T-helper 17 cell (primary cell): ENCODE results near the gene NUB1. TPM values are rescaled to one million over a fixed set of nuclear protein-coding genes. Genes with fewer than 3 reads are reported as not detected.

Experiments used
- ATAC-seq: fragments of 150-1000 bp; cut with Tn5 transposase; 2 replicates; pipeline ENCODE4 v1.10.0; 2021; ENCODE audit warnings: mild to moderate bottlenecking, moderate library complexity
- DNase-seq, 3 donors: peaks; one replicate each; pipeline versions ENCODE4 v3.0.0 to v3.0.0-alpha.2; 2020 to 2021
- H3K9me3 ChIP-seq: one replicate; pipeline ENCODE4 v1.7.0; 2013; ENCODE audit warnings: low read length, mild to moderate bottlenecking; ENCODE audit not compliant: control insufficient read depth, poor library complexity, severe bottlenecking
- H3K27ac Mint-ChIP-seq: one replicate; pipeline ENCODE4 v1.8.0; 2022; ENCODE audit warnings: mild to moderate bottlenecking, moderate library complexity, mixed read lengths
- H3K27me3 Mint-ChIP-seq: one replicate; pipeline ENCODE4 v1.8.0; 2022; ENCODE audit warnings: mixed read lengths
- H3K36me3 Mint-ChIP-seq: one replicate; pipeline ENCODE4 v1.8.0; 2022; ENCODE audit warnings: low read depth, mixed read lengths
- H3K4me1 Mint-ChIP-seq: one replicate; pipeline ENCODE4 v1.8.0; 2022; ENCODE audit warnings: mild to moderate bottlenecking, mixed read lengths
- H3K4me3 Mint-ChIP-seq: one replicate; pipeline ENCODE4 v1.8.0; 2022; ENCODE audit warnings: mild to moderate bottlenecking, moderate library complexity, mixed read lengths
- total RNA-seq, 4 donors: library from RNA in 2 of 4; stranded (reverse) in 2 of 4; gene quantifications; one replicate each; pipeline ENCODE4 v1.2.3 and lab custom pipeline; 2022 to 2026

The NUB1 gene
- total RNA-seq, 2 donors from 2014 or later: 71.9 to 87.2 TPM

GRCh38 chr7:151366166-151366879 lies 24.7 kb downstream of the NUB1 start:
- ATAC-seq (no peak), DNase-seq (no peak)
- Mint-ChIP-seq H3K4me3 (no peak overlapping the region), H3K36me3 (peaks cover 11% of the 10 kb centered on the region), H3K27me3 (no peaks in the 10 kb centered on the region), H3K27ac (peak overlapping the region; percentile 62), H3K4me1 (peaks cover 16% of the 10 kb centered on the region)
- H3K9me3 ChIP-seq: no peaks in the 10 kb centered on the region

- ATAC-seq (no peak), DNase-seq (no peak)
- Mint-ChIP-seq H3K27ac (no peak overlapping the region), H3K36me3 (peaks cover 11% of the 10 kb centered on the region), H3K4me1 (peaks cover 16% of the 10 kb centered on the region), H3K27me3 (no peaks in the 10 kb centered on the region), H3K4me3 (no peak overlapping the region)
- no peaks in the 10 kb centered on the region for H3K9me3 ChIP-seq
Measured at GRCh38 chr7:151366880-151367222, 25.2 kb downstream of the NUB1 start.

GRCh38 chr7:151367284-151367683 lies 25.7 kb downstream of the NUB1 start:
- no peak overlapping the region for H3K4me3 Mint-ChIP-seq
- H3K4me1 Mint-ChIP-seq: peaks cover 17% of the 10 kb centered on the region
- no peak for ATAC-seq
- peaks cover 11% of the 10 kb centered on the region for H3K36me3 Mint-ChIP-seq
- H3K9me3 ChIP-seq: no peaks in the 10 kb centered on the region
- no peaks in the 10 kb centered on the region for H3K27me3 Mint-ChIP-seq
- H3K27ac Mint-ChIP-seq: peak overlapping the region; percentile 69
- DNase-seq: no peak

GRCh38 chr7:151368136-151368571 lies 26.5 kb downstream of the NUB1 start:
- ATAC-seq (peak; percentile 99), DNase-seq (peak; percentile 57 to 72 (median 59))
- Mint-ChIP-seq H3K4me1 (peaks cover 18% of the 10 kb centered on the region), H3K27me3 (no peaks in the 10 kb centered on the region), H3K4me3 (peak overlapping the region; percentile 50), H3K27ac (peak overlapping the region; percentile 69), H3K36me3 (peaks cover 7% of the 10 kb centered on the region)
- H3K9me3 ChIP-seq: no peaks in the 10 kb centered on the region

- ATAC-seq: no peak
- H3K36me3 Mint-ChIP-seq: peaks cover 2% of the 10 kb centered on the region
Measured at GRCh38 chr7:151371266-151371665, 29.7 kb downstream of the NUB1 start.

GRCh38 chr7:151372612-151373265 lies 31.1 kb downstream of the NUB1 start:
- Mint-ChIP-seq H3K27me3 (no peaks in the 10 kb centered on the region), H3K4me3 (no peak overlapping the region), H3K4me1 (peaks cover 18% of the 10 kb centered on the region), H3K27ac (peak overlapping the region; percentile 34), H3K36me3 (peaks cover 5% of the 10 kb centered on the region)
- no peaks in the 10 kb centered on the region for H3K9me3 ChIP-seq
- ATAC-seq: no peak
- no peak for DNase-seq

More at GRCh38 chr7:151371266-151371665, 29.7 kb downstream of the NUB1 start:
- peaks cover 18% of the 10 kb centered on the region for H3K4me1 Mint-ChIP-seq
- H3K9me3 ChIP-seq: no peaks in the 10 kb centered on the region
- H3K4me3 Mint-ChIP-seq: no peak overlapping the region
- no peaks in the 10 kb centered on the region for H3K27me3 Mint-ChIP-seq
- DNase-seq: no peak
- peak overlapping the region; percentile 59 for H3K27ac Mint-ChIP-seq

GRCh38 chr7:151373599-151373998 lies 32.0 kb downstream of the NUB1 start:
- peak overlapping the region; percentile 34 for H3K27ac Mint-ChIP-seq
- no peak for ATAC-seq
- H3K27me3 Mint-ChIP-seq: no peaks in the 10 kb centered on the region
- peaks cover 15% of the 10 kb centered on the region for H3K4me1 Mint-ChIP-seq
- peaks cover 5% of the 10 kb centered on the region for H3K36me3 Mint-ChIP-seq
- no peaks in the 10 kb centered on the region for H3K9me3 ChIP-seq
- no peak for DNase-seq
- no peak overlapping the region for H3K4me3 Mint-ChIP-seq

GRCh38 chr7:151374139-151374538 lies 32.5 kb downstream of the NUB1 start:
- Mint-ChIP-seq H3K27me3 (no peaks in the 10 kb centered on the region), H3K4me1 (peaks cover 19% of the 10 kb centered on the region), H3K27ac (peak overlapping the region; percentile 32), H3K4me3 (no peak overlapping the region), H3K36me3 (peaks cover 5% of the 10 kb centered on the region)
- no peaks in the 10 kb centered on the region for H3K9me3 ChIP-seq
- no peak for ATAC-seq
- DNase-seq: no peak

GRCh38 chr7:151374726-151375125 lies 33.1 kb downstream of the NUB1 start:
- Mint-ChIP-seq H3K27ac (peak overlapping the region; percentile 32), H3K4me1 (peaks cover 23% of the 10 kb centered on the region), H3K27me3 (no peaks in the 10 kb centered on the region), H3K4me3 (no peak overlapping the region), H3K36me3 (peaks cover 5% of the 10 kb centered on the region)
- ATAC-seq (no peak), DNase-seq (no peak)
- H3K9me3 ChIP-seq: no peaks in the 10 kb centered on the region

- H3K27me3 Mint-ChIP-seq: no peaks in the 10 kb centered on the region
- peaks cover 22% of the 10 kb centered on the region for H3K4me1 Mint-ChIP-seq
- peaks cover 5% of the 10 kb centered on the region for H3K36me3 Mint-ChIP-seq
- no peak overlapping the region for H3K4me3 Mint-ChIP-seq
- peak overlapping the region; percentile 83 for H3K27ac Mint-ChIP-seq
- H3K9me3 ChIP-seq: no peaks in the 10 kb centered on the region
- ATAC-seq: no peak
- no peak for DNase-seq
Measured at GRCh38 chr7:151375530-151376217, 34.1 kb downstream of the NUB1 start.

GRCh38 chr7:151376218-151376902 lies 34.7 kb downstream of the NUB1 start:
- DNase-seq (no peak), ATAC-seq (no peak)
- Mint-ChIP-seq H3K4me1 (peaks cover 24% of the 10 kb centered on the region), H3K27ac (no peak overlapping the region), H3K36me3 (peaks cover 5% of the 10 kb centered on the region), H3K27me3 (no peaks in the 10 kb centered on the region), H3K4me3 (no peak overlapping the region)
- no peaks in the 10 kb centered on the region for H3K9me3 ChIP-seq

GRCh38 chr7:151377406-151377805 lies 35.8 kb downstream of the NUB1 start:
- Mint-ChIP-seq H3K4me3 (no peak overlapping the region), H3K27ac (peak overlapping the region; percentile 86), H3K36me3 (peaks cover 3% of the 10 kb centered on the region), H3K4me1 (peaks cover 25% of the 10 kb centered on the region), H3K27me3 (no peaks in the 10 kb centered on the region)
- no peak for ATAC-seq
- no peak for DNase-seq
- H3K9me3 ChIP-seq: no peaks in the 10 kb centered on the region

GRCh38 chr7:151378011-151378410 lies 36.4 kb downstream of the NUB1 start:
- Mint-ChIP-seq H3K27me3 (no peaks in the 10 kb centered on the region), H3K4me3 (no peak overlapping the region), H3K4me1 (peaks cover 23% of the 10 kb centered on the region), H3K27ac (peak overlapping the region; percentile 86), H3K36me3 (peaks cover 2% of the 10 kb centered on the region)
- no peaks in the 10 kb centered on the region for H3K9me3 ChIP-seq
- ATAC-seq (no peak), DNase-seq (no peak)
